GM21825 (cell line): Measurements from ENCODE around the gene EIF4G1.

ENCODE experiments used
- ATAC-seq: cut with Tn5 transposase; IDR thresholded peaks from one replicate; pipeline ENCODE4 v1.9.1; 2021; ENCODE audit warnings: mild to moderate bottlenecking, moderate library complexity; ENCODE audit not compliant: unreplicated experiment

The EIF4G1 gene

GRCh38 chr3:184349563-184350470 is 35.4 kb downstream of the EIF4G1 start:
- no peak for ATAC-seq

- ATAC-seq: no peak
These were observed 36.2 kb downstream of the EIF4G1 start for GRCh38 chr3:184350618-184351017.

- no peak for ATAC-seq
These were observed 37.2 kb downstream of the EIF4G1 start for GRCh38 chr3:184351511-184352148.

DNA sequence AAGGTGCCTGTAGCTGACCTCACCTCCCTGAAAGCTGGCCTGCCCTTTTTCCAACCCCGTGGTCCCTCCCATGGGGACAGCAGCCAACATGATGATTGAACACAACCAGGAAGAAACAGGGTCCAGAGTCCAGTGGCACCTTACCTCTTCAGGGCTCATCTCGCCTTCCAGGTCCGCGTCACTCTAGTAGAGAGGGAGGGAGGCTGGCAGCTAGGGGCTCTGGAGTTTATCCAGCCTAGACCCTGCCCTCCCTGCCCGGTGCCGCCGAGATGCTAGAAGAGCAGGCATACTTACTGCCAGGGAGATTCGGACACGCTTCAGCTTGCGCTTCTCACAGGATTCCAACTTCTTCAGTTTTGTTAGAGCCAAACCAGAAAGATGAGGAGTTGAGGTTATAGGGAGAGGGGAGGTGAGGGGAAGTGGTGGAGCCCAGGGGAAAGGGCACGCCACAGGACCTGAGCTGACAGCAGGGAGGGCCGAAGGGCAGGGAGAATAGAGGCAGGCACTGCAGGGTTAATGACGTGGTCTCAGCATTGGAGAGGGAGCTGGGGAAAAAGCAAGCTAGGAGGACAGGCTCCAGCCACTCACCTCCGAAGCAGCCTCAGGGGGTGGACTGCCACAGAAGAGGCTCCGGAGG is 37.9 kb downstream of the EIF4G1 start:
- ATAC-seq: no peak

DNA sequence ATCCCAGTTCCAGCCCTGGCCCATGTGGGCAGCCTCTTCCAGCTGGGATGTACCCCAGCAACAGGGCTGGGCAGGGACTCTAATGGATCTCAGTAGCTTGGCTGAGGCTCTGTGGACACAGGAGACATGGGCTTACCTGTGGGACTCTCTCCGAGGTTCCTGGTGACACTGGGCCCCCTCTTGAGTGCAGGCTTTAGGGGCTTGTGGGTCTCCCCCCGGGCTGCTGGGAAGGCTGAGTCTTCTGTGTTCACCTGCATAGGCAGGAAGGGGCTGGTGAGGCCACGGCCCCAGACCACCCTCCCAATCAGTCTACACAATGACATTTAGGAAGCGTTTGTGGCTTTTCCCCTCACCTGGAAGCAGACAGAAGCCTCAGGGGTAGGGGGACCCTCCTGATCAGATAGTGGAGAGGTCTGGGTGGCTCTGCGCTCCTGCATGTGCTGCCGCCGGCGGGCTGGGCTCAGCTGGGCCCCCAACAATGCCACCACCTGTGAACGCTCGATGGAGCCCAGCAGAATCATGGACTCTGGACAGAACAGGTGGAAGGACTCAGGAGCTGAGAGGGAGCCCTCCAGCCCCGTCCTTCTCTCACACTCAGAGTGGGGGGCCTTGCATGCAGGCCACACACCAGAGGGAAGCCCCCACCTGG is 38.6 kb downstream of the EIF4G1 start:
- ATAC-seq: no peak

DNA sequence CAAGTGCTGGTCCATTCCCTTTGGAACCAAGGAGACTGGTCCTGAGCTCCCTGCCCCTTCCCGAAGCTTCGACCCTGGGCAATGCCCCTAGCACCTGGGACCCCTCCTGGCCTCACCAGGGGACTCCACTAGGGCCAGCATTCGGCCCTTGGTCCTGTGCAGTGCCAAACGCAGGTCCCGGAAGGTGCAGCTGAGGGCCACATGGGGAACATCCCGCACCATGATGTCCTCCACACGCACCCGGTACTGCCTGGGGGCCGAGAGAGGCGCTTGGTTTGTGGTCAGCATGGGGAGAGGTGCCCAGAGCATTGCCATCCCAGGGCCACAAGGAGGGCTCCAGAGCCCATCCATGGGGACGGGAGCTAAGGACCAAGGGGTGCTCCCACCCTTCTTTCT is 39.1 kb downstream of the EIF4G1 start:
- no peak for ATAC-seq

GRCh38 chr3:184354121-184354728 is 39.8 kb downstream of the EIF4G1 start:
- ATAC-seq: peak; percentile 57

- no peak for ATAC-seq
These were observed 40.3 kb downstream of the EIF4G1 start for GRCh38 chr3:184354754-184355153.

DNA sequence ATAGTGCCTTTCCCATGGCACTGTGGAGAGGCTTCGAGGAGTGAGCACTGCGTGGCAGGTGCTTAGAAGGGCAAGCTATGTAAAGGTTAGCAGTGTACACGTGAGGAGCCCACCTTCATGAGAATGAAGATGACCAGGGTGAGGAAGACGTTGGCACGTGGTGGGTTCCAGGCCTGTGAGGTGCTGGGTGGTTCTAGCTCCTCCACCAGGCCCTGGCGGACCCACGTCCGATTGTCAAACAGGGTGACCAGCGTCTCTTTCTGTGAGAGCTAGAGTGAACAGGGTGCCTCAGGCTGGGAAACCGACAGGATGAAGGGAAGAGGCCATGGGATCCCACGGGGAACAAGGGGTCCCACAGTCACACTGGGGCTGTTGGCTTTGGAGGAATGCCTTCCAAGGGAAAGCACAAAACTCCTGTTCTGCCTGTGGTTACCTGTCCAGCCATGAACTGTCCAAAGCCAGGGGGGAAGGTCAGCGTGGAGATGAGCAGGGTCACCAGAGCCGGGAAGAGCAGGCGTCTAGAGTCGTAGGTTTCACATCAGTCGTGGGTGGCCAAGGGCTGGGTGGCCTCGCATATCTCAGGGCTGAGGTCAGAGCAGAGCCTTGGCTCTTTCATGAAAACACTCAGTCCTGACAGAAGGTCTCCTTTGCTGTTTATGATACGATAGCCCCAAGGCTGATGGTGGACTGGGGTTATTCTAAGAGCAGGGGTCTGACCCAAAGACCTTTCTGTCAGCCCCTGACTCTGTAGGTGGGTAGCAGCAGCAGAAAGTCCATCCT is 41.0 kb downstream of the EIF4G1 start:
- no peak for ATAC-seq

DNA sequence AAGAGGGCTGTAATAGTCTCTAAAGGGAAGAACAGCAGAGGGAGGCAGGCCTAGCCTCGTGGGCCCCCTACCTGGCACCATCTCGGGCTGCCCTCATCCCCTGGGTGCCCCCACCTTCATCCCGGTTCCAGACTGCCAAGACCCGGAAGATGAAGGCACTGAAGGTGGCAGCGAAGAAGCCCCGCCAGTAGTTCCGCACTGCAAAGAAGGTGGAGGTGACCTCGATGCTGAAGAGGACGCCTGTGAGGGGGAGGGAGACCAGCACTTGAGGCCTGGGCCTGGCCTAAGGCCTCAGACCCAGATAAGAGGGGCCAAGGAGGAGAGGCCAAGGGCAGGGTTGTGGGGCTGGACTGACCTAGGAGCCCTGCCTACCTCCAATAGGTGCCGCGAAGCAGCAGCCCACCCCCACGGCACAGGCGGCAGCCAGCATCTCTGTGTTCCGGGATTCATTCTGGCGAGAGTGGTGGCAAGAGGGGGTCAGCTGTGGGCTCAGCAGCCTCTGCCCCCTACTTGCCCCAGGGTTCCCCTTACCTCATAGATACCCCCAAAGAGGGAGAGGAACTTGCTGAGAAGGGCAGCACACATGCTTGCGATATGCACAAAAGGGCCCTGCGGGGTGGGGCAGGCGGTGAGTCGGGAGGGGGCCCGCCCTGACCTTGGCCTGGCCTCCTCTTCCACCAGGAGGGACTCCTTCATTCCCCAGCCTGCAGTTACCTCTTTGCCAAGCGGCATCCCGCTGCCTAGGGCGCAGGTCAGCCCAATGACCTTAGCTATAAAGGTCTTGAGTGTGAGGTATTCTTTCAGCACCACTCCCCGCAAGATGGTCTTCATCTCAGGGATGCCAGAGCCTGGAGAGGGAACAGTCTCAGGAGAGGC is 43.1 kb downstream of the EIF4G1 start:
- ATAC-seq: no peak

DNA sequence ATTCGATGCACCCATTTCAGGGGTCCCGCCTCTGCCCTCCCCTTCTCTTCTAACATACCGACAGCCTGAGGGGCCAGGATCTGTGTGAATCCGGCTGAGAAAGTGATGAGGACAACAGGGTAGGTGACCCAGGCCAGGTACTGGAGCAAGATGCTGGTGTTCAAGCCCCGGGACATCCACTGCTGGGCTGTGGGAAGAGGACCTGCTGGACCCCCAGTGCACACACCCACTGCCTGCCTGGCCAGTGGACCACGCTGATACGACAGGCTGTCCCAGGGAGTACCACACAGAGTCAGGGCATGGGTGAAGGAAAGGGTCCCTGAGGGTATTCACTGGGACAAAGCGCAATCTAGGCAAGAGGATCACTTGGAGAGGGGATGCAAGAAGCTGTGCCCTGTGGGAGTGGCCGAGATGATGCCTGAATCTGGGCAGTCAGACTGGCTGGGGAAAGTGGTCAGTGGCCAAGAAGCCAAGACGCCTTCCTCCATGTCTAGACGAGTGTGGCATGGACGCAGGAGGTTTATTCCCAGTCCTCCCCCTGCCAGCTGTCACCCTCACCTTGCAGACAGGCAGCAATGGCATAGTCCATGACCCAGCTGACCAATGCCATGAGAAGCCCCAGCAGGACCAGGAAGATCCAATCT is 43.8 kb downstream of the EIF4G1 start:
- no peak for ATAC-seq

DNA sequence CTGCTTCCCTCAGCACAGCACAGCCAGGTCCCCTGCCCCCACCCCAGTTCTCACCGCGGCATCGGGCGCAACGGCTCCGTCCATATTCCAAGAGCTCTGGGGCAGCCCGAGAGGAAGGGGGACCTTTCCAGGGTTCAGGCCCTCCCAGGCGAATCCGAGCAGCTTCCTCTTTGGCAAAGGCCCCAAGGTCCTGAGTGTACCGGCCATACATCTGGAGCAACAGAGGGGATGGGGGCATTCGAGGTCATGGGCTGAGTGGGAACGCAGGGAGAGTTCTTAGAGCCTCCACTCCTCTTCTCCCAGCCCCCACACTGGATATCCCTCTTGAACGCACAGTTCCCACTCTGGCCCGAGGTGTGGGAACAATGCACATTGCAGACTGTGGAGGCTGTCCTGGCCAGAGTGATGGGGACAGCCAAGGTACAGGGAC is 44.5 kb downstream of the EIF4G1 start:
- ATAC-seq: no peak

DNA sequence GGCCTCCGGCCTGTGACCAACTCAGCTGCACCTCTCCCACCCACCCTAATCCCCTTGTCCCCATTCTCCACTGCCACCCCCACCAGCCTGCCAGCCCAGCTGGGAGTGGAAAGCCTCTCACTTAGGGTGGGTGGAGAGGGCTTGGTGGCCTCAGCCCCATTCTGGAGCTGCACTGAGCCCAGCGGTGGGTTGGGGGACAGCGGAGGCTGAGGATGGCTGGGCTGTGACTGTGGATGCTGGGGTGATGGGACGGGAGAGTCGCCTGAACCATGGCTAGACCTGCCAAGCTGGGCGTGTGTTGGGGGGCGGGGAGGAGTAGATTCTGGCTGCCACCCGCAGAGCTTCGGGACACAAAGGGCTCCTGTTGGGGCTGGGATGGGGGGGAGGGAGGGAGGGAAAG is 45.2 kb downstream of the EIF4G1 start:
- ATAC-seq: no peak

- no peak for ATAC-seq
These were observed 45.9 kb downstream of the EIF4G1 start for GRCh38 chr3:184360070-184360928.

- no peak for ATAC-seq
These were observed 46.6 kb downstream of the EIF4G1 start for GRCh38 chr3:184360929-184361531.

- peak; percentile 39 for ATAC-seq
These were observed 47.1 kb downstream of the EIF4G1 start, which contains the start of the genes CLCN2 and POLR2H for GRCh38 chr3:184361532-184361931. TSS of gene CLCN2 (minus strand) at chr3:184361605. CDS start at chr3:184361479, 126 bp downstream. TSS of gene POLR2H (plus strand) at chr3:184361710. CDS start at chr3:184363493, 1,783 bp downstream.
